SK-N-SH (cell line): ENCODE data around the gene SNRPA1.

Experiments
- NFIC ChIP-seq: IDR thresholded peaks from 2 replicates; pipeline ENCODE4 v1.4.0; 2012; ENCODE audit warnings: borderline replicate concordance
- SIN3A ChIP-seq: IDR thresholded peaks from 2 replicates; pipeline ENCODE4 v1.6.1; 2012; ENCODE audit warnings: low read depth, mild to moderate bottlenecking, low read length, moderate library complexity, borderline replicate concordance
- SMC3 ChIP-seq: IDR thresholded peaks from 2 replicates; pipeline ENCODE4 v1.6.1; 2012; ENCODE audit warnings: low read depth, low read length, improper control_type of control experiment
- YY1 ChIP-seq: IDR thresholded peaks from 2 replicates; pipeline ENCODE4 v1.4.0; 2012; ENCODE audit warnings: low read depth, mild to moderate bottlenecking
- TF ChIP-seq, protein P1 (sequence below): fragments of 200-600 bp; sonication (generic); IDR thresholded peaks from 2 replicates; pipeline ENCODE4 v1.6.1; 2017; ENCODE audit warnings: antibody characterized with exemption, mild to moderate bottlenecking, moderate library complexity
- TF ChIP-seq, protein P2 (sequence below): IDR thresholded peaks from 2 replicates; pipeline ENCODE4; 2012

DNA sequence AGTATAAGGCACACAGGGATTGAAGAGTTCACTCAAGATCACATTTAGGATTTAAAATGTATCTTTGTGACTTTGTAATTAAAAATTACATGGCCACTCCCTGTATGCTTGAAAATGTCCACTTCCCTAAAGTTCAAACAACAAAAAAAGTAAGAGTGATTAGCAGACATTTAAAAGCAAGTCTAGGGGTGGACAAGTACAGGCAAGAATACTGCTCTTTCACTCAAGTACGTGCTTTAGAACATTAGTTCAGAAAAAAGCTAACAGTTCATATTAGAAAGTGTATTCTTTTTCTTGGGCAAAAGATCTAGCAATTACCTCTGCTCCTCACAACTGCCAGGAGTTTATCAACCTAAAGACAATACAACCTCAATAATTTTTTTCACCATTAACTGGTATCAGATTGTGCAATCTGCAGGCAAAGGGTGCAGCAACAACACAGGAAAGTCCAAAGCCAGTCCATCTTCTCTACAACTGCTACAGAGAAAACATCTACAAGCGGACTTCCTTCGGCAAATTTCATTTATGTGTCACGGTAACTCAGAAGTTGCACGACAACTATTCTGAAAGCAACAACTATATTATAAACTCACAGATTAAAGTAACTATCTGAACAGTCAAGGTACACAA lies 61.3 kb downstream of the SNRPA1 start:
- TF ChIP-seq, protein P1, sequence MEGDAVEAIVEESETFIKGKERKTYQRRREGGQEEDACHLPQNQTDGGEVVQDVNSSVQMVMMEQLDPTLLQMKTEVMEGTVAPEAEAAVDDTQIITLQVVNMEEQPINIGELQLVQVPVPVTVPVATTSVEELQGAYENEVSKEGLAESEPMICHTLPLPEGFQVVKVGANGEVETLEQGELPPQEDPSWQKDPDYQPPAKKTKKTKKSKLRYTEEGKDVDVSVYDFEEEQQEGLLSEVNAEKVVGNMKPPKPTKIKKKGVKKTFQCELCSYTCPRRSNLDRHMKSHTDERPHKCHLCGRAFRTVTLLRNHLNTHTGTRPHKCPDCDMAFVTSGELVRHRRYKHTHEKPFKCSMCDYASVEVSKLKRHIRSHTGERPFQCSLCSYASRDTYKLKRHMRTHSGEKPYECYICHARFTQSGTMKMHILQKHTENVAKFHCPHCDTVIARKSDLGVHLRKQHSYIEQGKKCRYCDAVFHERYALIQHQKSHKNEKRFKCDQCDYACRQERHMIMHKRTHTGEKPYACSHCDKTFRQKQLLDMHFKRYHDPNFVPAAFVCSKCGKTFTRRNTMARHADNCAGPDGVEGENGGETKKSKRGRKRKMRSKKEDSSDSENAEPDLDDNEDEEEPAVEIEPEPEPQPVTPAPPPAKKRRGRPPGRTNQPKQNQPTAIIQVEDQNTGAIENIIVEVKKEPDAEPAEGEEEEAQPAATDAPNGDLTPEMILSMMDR, result no peak
- no peak for TF ChIP-seq SIN3A
- TF ChIP-seq NFIC, result no peak
- no peak for TF ChIP-seq SMC3
- TF ChIP-seq, protein P2, sequence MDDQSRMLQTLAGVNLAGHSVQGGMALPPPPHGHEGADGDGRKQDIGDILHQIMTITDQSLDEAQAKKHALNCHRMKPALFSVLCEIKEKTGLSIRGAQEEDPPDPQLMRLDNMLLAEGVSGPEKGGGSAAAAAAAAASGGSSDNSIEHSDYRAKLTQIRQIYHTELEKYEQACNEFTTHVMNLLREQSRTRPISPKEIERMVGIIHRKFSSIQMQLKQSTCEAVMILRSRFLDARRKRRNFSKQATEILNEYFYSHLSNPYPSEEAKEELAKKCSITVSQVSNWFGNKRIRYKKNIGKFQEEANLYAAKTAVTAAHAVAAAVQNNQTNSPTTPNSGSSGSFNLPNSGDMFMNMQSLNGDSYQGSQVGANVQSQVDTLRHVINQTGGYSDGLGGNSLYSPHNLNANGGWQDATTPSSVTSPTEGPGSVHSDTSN, result no peak
- no peak for TF ChIP-seq YY1
